Regular cardiac myocyte (primary cell): ENCODE data around the gene TSPYL2. TPM values are rescaled to one million over a fixed set of nuclear protein-coding genes. Genes with fewer than 3 reads are reported as not detected.

Experiments used
- total RNA-seq: library from RNA; depleted of rRNA; stranded (reverse); fragments of >200 nt; gene quantifications from 2 replicates; pipeline ENCODE4 v1.2.3, GENCODE V29; 2014

The TSPYL2 gene
- 13.0 and 15.5 TPM in 2 replicates for total RNA-seq

DNA sequence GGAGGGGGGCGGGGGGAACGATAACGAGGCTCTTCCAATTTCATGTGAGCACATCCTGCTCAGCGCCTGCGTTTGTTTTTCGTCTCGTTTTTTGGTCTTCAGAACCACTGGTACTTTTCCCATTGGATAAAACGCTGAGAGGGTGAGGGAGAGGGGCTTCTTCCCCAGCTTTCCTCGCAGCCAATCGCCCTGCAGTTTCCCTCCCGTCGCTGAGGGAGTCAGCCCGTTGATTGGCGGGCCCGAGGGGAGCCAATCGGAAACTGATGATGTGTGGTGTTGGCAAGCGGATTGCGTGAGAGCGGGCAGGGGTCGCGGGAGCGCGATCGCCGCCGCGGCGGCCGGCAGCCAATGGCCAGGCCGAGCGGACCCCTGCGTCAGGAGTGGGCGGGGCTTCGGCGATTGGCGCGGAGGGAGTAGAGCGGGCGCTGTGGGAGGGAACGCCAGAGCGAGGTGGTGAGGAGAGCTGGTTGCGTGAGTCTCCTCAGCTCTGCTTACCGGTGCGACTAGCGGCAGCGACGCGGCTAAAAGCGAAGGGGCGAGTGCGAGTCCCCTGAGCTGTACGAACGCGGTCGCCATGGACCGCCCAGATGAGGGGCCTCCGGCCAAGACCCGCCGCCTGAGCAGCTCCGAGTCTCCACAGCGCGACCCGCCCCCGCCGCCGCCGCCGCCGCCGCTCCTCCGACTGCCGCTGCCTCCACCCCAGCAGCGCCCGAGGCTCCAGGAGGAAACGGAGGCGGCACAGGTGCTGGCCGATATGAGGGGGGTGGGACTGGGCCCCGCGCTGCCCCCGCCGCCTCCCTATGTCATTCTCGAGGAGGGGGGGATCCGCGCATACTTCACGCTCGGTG lies at the start of gene TSPYL2:
Gene TSPYL2, plus strand, starts transcription at position 443 of the 848 bp plus-strand sequence. Its CDS starts 132 bp downstream, at position 575.

DNA sequence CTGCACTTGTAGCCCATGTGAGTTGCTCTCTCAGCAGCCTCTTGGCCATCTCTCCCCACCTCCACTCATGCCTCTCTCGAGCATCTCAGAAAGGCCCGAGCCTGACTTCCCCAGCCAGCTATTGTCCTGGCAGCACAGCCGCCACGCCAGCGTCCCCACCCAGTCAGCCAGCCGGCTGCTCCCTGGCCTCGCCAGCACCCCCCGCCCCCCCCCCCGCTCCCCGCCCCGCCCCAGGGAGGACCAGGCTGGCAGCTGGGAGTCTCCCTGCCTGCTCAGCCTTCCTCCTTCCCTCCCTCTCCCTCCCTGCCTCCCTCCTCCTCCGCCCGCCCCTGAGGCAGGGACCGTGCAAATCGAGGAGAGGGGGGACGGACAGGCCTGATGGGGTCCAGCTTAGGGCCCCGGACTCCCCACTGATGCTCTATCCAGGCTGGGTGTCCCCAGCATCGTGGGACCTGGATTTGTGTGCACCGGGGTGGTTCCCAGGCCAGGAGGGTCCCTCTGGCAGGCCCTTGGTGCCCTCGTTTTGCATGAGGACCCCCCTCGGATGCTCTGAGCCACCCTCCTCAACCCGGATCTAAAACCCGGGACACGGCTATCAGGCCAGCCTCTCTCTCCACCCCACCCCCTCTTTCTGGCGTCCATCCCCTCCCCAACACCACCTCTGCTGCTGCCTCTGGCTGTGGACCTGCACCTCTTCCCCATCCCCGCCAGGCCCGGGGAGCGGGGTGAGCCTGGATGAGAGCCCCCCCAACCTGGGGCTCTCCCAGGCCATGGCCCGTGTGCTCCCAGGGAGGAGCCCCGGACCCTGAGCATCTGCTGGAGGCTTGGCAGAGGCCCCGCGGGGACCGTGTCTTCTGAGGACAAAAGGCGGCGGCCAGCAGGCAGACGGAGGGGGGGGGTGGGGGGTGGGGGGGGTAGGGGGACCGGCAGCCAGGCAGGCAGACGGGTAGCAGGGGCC lies 33.7 kb upstream of the TSPYL2 start, which contains the start of gene GPR173:
Gene GPR173, plus strand, starts transcription at position 621 of the 958 bp plus-strand sequence. CDS start 27,833 bp downstream, outside the sequence.

DNA sequence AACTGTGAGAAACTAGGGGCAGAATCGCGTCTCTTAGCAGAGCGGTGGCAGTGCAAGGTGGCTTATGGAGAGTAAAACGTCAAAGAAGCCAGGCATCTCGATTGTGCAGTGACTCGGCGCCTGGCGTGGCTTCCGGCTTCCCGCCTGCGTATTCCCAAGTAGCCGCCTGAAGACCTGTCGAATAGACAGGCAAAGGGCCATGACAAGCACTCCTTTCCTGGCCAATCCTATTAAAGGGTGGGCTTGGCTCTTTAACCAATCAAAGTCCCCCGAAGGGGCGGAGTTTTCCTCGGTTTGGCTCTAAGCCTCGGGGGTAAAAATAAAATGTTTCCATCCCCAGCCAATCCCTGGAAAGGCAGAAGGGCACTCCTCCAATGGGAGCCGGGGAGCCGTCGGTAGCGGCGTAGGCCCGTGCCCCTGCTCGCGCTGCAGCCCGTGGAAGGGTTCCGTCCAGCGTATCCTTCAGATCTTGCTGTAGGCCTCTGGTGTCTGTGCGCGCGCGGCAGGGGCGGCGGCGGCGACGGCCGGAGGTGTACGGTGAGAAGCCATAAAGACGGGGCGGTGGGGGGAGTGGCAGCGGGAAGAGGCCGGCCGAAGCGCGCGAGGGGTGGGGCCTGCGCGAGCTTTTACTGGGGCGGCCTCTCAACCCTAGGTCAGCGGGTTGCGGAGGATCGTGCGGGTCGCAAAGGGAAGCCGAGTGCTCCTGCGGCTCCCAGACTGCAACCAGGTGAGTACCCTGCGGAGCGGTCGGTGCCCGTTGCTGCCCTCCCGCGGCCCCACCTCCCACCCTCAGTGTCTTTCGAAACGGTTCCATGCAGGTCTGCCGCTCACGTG lies 11.8 kb downstream of the TSPYL2 start, which contains the start of gene KANTR:
Gene KANTR, plus strand, starts transcription at position 395 of the 834 bp plus-strand sequence. CDS start 30,131 bp downstream, outside the sequence.

Other genes starting within 250 kb of the TSPYL2 start
- not detected in 2 replicates for gene XAGE3, start 214.3 kb upstream of the TSPYL2 start, total RNA-seq
- gene FAM156B, start 185.0 kb upstream of the TSPYL2 start, total RNA-seq = 17.2 and 17.6 TPM in 2 replicates
- gene FAM156A, start 123.8 kb upstream of the TSPYL2 start, total RNA-seq = 11.3 and 20.9 TPM in 2 replicates
- gene GPR173, start 33.6 kb upstream of the TSPYL2 start, total RNA-seq = 2.0 and 2.1 TPM in 2 replicates
- 2.9 and 7.3 TPM in 2 replicates for gene KANTR, start 11.8 kb downstream of the TSPYL2 start, total RNA-seq
- 113 and 164 TPM in 2 replicates for gene KDM5C, start 142.8 kb downstream of the TSPYL2 start, total RNA-seq
- gene IQSEC2, start 199.2 kb downstream of the TSPYL2 start, total RNA-seq = 4.0 and 4.2 TPM in 2 replicates